ENCODE measurements around the gene PERP.

DNA sequence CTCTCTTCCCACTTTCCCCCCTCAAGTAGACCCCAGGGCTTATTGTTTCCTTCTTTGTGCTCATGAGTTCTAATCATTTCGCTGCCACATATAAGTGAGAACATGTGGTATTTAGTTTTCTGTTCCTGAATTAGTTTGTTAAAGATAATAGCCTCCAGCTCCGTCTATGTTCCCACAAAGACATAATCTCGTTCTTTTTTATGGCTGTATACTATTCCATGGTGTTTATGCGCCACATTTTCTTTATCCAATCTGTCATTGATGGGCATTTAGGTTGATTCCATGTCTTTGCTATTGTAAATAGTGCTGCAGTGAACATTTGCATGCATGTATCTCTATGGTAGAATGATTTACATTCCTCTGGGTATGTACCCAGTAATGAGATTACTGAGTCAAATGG, 16.9 kb upstream of the PERP start:
- no peak for TF ChIP-seq EP300 (IDR thresholded peaks at IDR 0.05; ENCODE audit: borderline replicate concordance in 1 of 2, low read depth in 1 of 2, low read length in 1 of 2)
- TF ChIP-seq, protein P1, sequence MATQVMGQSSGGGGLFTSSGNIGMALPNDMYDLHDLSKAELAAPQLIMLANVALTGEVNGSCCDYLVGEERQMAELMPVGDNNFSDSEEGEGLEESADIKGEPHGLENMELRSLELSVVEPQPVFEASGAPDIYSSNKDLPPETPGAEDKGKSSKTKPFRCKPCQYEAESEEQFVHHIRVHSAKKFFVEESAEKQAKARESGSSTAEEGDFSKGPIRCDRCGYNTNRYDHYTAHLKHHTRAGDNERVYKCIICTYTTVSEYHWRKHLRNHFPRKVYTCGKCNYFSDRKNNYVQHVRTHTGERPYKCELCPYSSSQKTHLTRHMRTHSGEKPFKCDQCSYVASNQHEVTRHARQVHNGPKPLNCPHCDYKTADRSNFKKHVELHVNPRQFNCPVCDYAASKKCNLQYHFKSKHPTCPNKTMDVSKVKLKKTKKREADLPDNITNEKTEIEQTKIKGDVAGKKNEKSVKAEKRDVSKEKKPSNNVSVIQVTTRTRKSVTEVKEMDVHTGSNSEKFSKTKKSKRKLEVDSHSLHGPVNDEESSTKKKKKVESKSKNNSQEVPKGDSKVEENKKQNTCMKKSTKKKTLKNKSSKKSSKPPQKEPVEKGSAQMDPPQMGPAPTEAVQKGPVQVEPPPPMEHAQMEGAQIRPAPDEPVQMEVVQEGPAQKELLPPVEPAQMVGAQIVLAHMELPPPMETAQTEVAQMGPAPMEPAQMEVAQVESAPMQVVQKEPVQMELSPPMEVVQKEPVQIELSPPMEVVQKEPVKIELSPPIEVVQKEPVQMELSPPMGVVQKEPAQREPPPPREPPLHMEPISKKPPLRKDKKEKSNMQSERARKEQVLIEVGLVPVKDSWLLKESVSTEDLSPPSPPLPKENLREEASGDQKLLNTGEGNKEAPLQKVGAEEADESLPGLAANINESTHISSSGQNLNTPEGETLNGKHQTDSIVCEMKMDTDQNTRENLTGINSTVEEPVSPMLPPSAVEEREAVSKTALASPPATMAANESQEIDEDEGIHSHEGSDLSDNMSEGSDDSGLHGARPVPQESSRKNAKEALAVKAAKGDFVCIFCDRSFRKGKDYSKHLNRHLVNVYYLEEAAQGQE (IDR thresholded peaks at IDR 0.05; ENCODE audit: low read depth, low read length): no peak
- TF ChIP-seq, protein P2, sequence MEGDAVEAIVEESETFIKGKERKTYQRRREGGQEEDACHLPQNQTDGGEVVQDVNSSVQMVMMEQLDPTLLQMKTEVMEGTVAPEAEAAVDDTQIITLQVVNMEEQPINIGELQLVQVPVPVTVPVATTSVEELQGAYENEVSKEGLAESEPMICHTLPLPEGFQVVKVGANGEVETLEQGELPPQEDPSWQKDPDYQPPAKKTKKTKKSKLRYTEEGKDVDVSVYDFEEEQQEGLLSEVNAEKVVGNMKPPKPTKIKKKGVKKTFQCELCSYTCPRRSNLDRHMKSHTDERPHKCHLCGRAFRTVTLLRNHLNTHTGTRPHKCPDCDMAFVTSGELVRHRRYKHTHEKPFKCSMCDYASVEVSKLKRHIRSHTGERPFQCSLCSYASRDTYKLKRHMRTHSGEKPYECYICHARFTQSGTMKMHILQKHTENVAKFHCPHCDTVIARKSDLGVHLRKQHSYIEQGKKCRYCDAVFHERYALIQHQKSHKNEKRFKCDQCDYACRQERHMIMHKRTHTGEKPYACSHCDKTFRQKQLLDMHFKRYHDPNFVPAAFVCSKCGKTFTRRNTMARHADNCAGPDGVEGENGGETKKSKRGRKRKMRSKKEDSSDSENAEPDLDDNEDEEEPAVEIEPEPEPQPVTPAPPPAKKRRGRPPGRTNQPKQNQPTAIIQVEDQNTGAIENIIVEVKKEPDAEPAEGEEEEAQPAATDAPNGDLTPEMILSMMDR (IDR thresholded peaks at IDR 0.05): no peak
- TF ChIP-seq POLR2AphosphoS5 (IDR thresholded peaks at IDR 0.05; ENCODE audit: low read depth, low read length): no peak
- TF ChIP-seq RCOR1 (IDR thresholded peaks at IDR 0.05; ENCODE audit: low read length): no peak
- no peak for TF ChIP-seq NRF1 (IDR thresholded peaks at IDR 0.05; ENCODE audit: low read depth, low read length)
- TF ChIP-seq GABPA (IDR thresholded peaks at IDR 0.05; ENCODE audit: low read depth): no peak
- no peak for TF ChIP-seq ELF1 (IDR thresholded peaks at IDR 0.05)
- TF ChIP-seq, protein P3, sequence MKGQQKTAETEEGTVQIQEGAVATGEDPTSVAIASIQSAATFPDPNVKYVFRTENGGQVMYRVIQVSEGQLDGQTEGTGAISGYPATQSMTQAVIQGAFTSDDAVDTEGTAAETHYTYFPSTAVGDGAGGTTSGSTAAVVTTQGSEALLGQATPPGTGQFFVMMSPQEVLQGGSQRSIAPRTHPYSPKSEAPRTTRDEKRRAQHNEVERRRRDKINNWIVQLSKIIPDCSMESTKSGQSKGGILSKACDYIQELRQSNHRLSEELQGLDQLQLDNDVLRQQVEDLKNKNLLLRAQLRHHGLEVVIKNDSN (IDR thresholded peaks at IDR 0.05; ENCODE audit: borderline replicate concordance, low read depth): no peak
- TF ChIP-seq RAD21 (IDR thresholded peaks at IDR 0.05; ENCODE audit: low read length): no peak
- no peak for TF ChIP-seq SMC3 (IDR thresholded peaks at IDR 0.05; ENCODE audit: low read depth, low read length)
- no peak for TF ChIP-seq TAF1 (IDR thresholded peaks at IDR 0.05; ENCODE audit: borderline replicate concordance, low read depth, low read length)
- TF ChIP-seq CHD2 (IDR thresholded peaks at IDR 0.05; ENCODE audit: low read length, partially characterized antibody): no peak

Measured in SK-N-SH (cell line).